GM12878 (cell line): ENCODE measurements around the gene DQX1. TPM values are rescaled to one million over a fixed set of nuclear protein-coding genes. Genes with fewer than 3 reads are reported as not detected.

Experiments used
- ATF7 ChIP-seq: fragments of 450-650 bp; IDR thresholded peaks from 2 replicates; pipeline ENCODE4 v1.6.1; 2016; ENCODE audit warnings: low read depth, mild to moderate bottlenecking
- CBX5 ChIP-seq: sonication (generic); IDR thresholded peaks from 2 replicates; pipeline ENCODE4 v1.6.1; 2016; ENCODE audit warnings: low read depth, moderate library complexity, mild to moderate bottlenecking, inconsistent platforms
- CHD1 ChIP-seq: IDR thresholded peaks from 2 replicates; pipeline ENCODE4 v1.6.1; 2012; ENCODE audit warnings: low read depth, low read length, improper control_type of control experiment
- DPF2 ChIP-seq: fragments of 450-650 bp; IDR thresholded peaks from 2 replicates; pipeline ENCODE4 v1.6.1; 2017; ENCODE audit warnings: mild to moderate bottlenecking
- IKZF2 ChIP-seq, 2 experiments: fragments of 450-650 bp; IDR thresholded peaks; 2 replicates each; pipeline ENCODE4 v1.6.1; 2017; ENCODE audit warnings: mild to moderate bottlenecking in 2 of 2, moderate library complexity in 2 of 2
- MYB ChIP-seq: fragments of 150-350 bp; IDR thresholded peaks from 2 replicates; pipeline ENCODE4 v1.6.1; 2014; ENCODE audit warnings: mild to moderate bottlenecking, low read depth, low read length, borderline replicate concordance
- NFYA ChIP-seq: IDR thresholded peaks from 2 replicates; pipeline ENCODE4 v1.6.1; 2011; ENCODE audit warnings: low read depth, mild to moderate bottlenecking, low read length, improper control_type of control experiment, borderline replicate concordance
- POLR2A ChIP-seq: IDR thresholded peaks from 2 replicates; pipeline ENCODE4 v1.6.1; 2011; ENCODE audit warnings: low read depth, mild to moderate bottlenecking, low read length
- TCF12 ChIP-seq: IDR thresholded peaks from 2 replicates; pipeline ENCODE4 v1.6.1; 2011; ENCODE audit warnings: low read depth, mild to moderate bottlenecking, low read length
- polyA plus RNA-seq, 11 experiments: library from polyadenylated mRNA; depleted of rRNA in 4 of 11; unstranded in 6 of 11; stranded (reverse) in 5 of 11; fragments of >200 nt; fragmentation: Nextera tagmentation in 4 of 11; fragmentation: Illumina TruSeq in 1 of 11; extraction: Ambion mirVana in 4 of 11; extraction: Trizol in 1 of 11; gene quantifications; 1 replicate in 1 of 11; 2 replicates in 10 of 11; pipeline versions ENCODE4 v1.2.1 to v1.2.3, GENCODE V29; 2011 to 2016; ENCODE audit warnings: inconsistent platforms in 2 of 11, missing spikeins in 2 of 11, low read depth in 1 of 11
- total RNA-seq, 4 experiments: library from RNA; depleted of rRNA in 3 of 4; stranded (reverse); fragments of >200 nt in 3 of 4; fragmentation: Illumina TruSeq in 1 of 4; extraction: Trizol in 1 of 4; gene quantifications; 2 replicates each; pipeline versions ENCODE4 v1.2.1 to v1.2.3, GENCODE V29; 2013 to 2021
- TF ChIP-seq, protein P1 (sequence below): fragments of 450-650 bp; formaldehyde crosslinking; IDR thresholded peaks from 2 replicates; pipeline ENCODE4 v1.4.0; 2022; ENCODE audit warnings: mild to moderate bottlenecking, moderate library complexity
- TF ChIP-seq, protein P2 (sequence below): fragments of 450-650 bp; IDR thresholded peaks from 2 replicates; pipeline ENCODE4 v1.6.1; 2017; ENCODE audit warnings: borderline replicate concordance
- TF ChIP-seq, protein P3 (sequence below): fragments of 450-650 bp; IDR thresholded peaks from 2 replicates; pipeline ENCODE4 v1.6.1; 2016; ENCODE audit warnings: mild to moderate bottlenecking
- TF ChIP-seq, protein P4 (sequence below): IDR thresholded peaks from 2 replicates; pipeline ENCODE4 v1.6.1; 2012; ENCODE audit warnings: mild to moderate bottlenecking, low read depth, low read length
- TF ChIP-seq, protein P5 (sequence below): fragments of 450-650 bp; IDR thresholded peaks from 2 replicates; pipeline ENCODE4 v1.6.1; 2014; ENCODE audit warnings: mild to moderate bottlenecking

DQX1 gene
- total and polyA plus RNA-seq, 10 of the 15 experiments (the other 5 are each of a cell fraction or from before 2014, with no cell fraction given), result 0.34 to 2.1 (median 0.86) TPM

DNA sequence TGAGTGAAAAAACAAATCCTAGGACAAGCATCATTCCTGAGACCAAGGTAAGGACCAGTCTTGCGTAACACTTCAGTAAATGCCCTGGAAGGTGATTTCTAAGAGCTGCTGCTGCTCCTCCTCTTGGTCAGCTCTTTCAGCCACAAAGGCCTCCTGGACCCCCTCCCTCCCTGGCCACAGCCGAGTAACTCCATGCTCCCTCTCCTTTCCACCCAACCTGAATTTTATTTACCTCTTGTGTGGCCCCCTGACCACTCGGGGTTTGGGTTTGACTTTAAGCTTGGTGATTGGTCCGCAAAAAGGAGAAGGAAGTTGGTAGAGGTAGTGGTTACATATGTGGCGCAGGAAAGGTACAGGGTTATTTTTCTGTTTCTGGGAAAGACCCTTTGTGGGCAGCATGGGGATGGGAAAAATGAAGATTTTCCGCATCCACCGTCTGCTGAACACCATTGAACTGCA is 12.9 kb upstream of the DQX1 start (continued):
- TF ChIP-seq, protein P1, sequence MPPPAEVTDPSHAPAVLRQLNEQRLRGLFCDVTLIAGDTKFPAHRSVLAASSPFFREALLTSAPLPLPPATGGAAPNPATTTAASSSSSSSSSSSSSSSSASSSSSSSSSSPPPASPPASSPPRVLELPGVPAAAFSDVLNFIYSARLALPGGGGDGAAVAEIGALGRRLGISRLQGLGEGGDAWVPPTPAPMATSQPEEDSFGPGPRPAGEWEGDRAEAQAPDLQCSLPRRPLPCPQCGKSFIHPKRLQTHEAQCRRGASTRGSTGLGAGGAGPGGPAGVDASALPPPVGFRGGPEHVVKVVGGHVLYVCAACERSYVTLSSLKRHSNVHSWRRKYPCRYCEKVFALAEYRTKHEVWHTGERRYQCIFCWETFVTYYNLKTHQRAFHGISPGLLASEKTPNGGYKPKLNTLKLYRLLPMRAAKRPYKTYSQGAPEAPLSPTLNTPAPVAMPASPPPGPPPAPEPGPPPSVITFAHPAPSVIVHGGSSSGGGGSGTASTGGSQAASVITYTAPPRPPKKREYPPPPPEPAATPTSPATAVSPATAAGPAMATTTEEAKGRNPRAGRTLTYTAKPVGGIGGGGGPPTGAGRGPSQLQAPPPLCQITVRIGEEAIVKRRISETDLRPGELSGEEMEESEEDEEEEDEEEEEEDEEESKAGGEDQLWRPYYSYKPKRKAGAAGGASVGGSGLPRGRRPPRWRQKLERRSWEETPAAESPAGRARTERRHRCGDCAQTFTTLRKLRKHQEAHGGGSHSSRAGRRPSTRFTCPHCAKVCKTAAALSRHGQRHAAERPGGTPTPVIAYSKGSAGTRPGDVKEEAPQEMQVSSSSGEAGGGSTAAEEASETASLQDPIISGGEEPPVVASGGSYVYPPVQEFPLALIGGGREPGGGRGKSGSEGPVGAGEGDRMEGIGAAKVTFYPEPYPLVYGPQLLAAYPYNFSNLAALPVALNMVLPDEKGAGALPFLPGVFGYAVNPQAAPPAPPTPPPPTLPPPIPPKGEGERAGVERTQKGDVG (CRISPR knock-in tag), result no peak
- TF ChIP-seq, protein P2, sequence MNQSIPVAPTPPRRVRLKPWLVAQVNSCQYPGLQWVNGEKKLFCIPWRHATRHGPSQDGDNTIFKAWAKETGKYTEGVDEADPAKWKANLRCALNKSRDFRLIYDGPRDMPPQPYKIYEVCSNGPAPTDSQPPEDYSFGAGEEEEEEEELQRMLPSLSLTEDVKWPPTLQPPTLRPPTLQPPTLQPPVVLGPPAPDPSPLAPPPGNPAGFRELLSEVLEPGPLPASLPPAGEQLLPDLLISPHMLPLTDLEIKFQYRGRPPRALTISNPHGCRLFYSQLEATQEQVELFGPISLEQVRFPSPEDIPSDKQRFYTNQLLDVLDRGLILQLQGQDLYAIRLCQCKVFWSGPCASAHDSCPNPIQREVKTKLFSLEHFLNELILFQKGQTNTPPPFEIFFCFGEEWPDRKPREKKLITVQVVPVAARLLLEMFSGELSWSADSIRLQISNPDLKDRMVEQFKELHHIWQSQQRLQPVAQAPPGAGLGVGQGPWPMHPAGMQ, result no peak
- 0 out of 2 replicates have a peak, but pooled peaks have one; percentile 23 for TF ChIP-seq POLR2A
- 0 out of 2 replicates have a peak, but pooled peaks have one; percentile 23 for TF ChIP-seq DPF2
- TF ChIP-seq NFYA, result no peak
- no peak for TF ChIP-seq MYB
- TF ChIP-seq TCF12, result no peak
- TF ChIP-seq ATF7, result no peak
- no peak for TF ChIP-seq CHD1
- TF ChIP-seq, protein P3, sequence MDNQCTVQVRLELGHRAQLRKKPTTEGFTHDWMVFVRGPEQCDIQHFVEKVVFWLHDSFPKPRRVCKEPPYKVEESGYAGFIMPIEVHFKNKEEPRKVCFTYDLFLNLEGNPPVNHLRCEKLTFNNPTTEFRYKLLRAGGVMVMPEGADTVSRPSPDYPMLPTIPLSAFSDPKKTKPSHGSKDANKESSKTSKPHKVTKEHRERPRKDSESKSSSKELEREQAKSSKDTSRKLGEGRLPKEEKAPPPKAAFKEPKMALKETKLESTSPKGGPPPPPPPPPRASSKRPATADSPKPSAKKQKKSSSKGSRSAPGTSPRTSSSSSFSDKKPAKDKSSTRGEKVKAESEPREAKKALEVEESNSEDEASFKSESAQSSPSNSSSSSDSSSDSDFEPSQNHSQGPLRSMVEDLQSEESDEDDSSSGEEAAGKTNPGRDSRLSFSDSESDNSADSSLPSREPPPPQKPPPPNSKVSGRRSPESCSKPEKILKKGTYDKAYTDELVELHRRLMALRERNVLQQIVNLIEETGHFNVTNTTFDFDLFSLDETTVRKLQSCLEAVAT, result 0 out of 2 replicates have a peak, but pooled peaks have one; percentile 46
- peak; percentile 90 to 91 for TF ChIP-seq IKZF2 (IDR thresholded peaks at IDR 0.05)
- TF ChIP-seq, protein P4, sequence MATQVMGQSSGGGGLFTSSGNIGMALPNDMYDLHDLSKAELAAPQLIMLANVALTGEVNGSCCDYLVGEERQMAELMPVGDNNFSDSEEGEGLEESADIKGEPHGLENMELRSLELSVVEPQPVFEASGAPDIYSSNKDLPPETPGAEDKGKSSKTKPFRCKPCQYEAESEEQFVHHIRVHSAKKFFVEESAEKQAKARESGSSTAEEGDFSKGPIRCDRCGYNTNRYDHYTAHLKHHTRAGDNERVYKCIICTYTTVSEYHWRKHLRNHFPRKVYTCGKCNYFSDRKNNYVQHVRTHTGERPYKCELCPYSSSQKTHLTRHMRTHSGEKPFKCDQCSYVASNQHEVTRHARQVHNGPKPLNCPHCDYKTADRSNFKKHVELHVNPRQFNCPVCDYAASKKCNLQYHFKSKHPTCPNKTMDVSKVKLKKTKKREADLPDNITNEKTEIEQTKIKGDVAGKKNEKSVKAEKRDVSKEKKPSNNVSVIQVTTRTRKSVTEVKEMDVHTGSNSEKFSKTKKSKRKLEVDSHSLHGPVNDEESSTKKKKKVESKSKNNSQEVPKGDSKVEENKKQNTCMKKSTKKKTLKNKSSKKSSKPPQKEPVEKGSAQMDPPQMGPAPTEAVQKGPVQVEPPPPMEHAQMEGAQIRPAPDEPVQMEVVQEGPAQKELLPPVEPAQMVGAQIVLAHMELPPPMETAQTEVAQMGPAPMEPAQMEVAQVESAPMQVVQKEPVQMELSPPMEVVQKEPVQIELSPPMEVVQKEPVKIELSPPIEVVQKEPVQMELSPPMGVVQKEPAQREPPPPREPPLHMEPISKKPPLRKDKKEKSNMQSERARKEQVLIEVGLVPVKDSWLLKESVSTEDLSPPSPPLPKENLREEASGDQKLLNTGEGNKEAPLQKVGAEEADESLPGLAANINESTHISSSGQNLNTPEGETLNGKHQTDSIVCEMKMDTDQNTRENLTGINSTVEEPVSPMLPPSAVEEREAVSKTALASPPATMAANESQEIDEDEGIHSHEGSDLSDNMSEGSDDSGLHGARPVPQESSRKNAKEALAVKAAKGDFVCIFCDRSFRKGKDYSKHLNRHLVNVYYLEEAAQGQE, result no peak
- TF ChIP-seq, protein P5, sequence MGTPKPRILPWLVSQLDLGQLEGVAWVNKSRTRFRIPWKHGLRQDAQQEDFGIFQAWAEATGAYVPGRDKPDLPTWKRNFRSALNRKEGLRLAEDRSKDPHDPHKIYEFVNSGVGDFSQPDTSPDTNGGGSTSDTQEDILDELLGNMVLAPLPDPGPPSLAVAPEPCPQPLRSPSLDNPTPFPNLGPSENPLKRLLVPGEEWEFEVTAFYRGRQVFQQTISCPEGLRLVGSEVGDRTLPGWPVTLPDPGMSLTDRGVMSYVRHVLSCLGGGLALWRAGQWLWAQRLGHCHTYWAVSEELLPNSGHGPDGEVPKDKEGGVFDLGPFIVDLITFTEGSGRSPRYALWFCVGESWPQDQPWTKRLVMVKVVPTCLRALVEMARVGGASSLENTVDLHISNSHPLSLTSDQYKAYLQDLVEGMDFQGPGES, result no peak
- TF ChIP-seq CBX5, result no peak
